GM19193 (cell line): ENCODE results near the gene SMAD9.

Experiments
- POLR2A ChIP-seq: IDR thresholded peaks from 4 replicates; pipeline ENCODE4 v1.6.1; 2011; ENCODE audit not compliant: insufficient read depth, insufficient read length; ENCODE audit errors: extremely low read depth

The SMAD9 gene

GRCh38 chr13:36915896-36916640 is 4.0 kb downstream of the SMAD9 start:
- TF ChIP-seq POLR2A = no peak

- TF ChIP-seq POLR2A = no peak
Measured at GRCh38 chr13:36915106-36915505, 4.9 kb downstream of the SMAD9 start.

GRCh38 chr13:36914648-36915047 is 5.4 kb downstream of the SMAD9 start:
- no peak for TF ChIP-seq POLR2A

- no peak for TF ChIP-seq POLR2A
Measured at GRCh38 chr13:36913463-36913862, 6.6 kb downstream of the SMAD9 start.

GRCh38 chr13:36912973-36913372 is 7.1 kb downstream of the SMAD9 start:
- no peak for TF ChIP-seq POLR2A

- no peak for TF ChIP-seq POLR2A
Measured at GRCh38 chr13:36912369-36912768, 7.7 kb downstream of the SMAD9 start.

GRCh38 chr13:36910545-36910944 is 9.5 kb downstream of the SMAD9 start:
- TF ChIP-seq POLR2A = no peak

- no peak for TF ChIP-seq POLR2A
Measured at GRCh38 chr13:36907821-36908220, 12.2 kb downstream of the SMAD9 start.

GRCh38 chr13:36907266-36907665 is 12.8 kb downstream of the SMAD9 start:
- no peak for TF ChIP-seq POLR2A

GRCh38 chr13:36905944-36906343 is 14.1 kb downstream of the SMAD9 start:
- TF ChIP-seq POLR2A = no peak

GRCh38 chr13:36903925-36904595 is 16.0 kb downstream of the SMAD9 start:
- TF ChIP-seq POLR2A = no peak

- TF ChIP-seq POLR2A = no peak
Measured at GRCh38 chr13:36897054-36897616, 22.9 kb downstream of the SMAD9 start.

- no peak for TF ChIP-seq POLR2A
Measured at GRCh38 chr13:36891752-36892151, 28.3 kb downstream of the SMAD9 start.

- no peak for TF ChIP-seq POLR2A
Measured at GRCh38 chr13:36888645-36889044, 31.4 kb downstream of the SMAD9 start.

- no peak for TF ChIP-seq POLR2A
Measured at GRCh38 chr13:36887758-36888521, 32.1 kb downstream of the SMAD9 start.
